SK-N-MC (cell line): ENCODE measurements around the gene SIN3A.

ENCODE experiments used
- EZH2 ChIP-seq: fragments of 200-600 bp; sonication (generic); IDR thresholded peaks from one replicate; pipeline ENCODE4 v1.6.1; 2017; ENCODE audit warnings: antibody characterized with exemption
- FOXP2 ChIP-seq: optimal IDR thresholded peaks from 2 replicates; pipeline ENCODE3; 2011; ENCODE audit warnings: mild to moderate bottlenecking, moderate library complexity; ENCODE audit not compliant: insufficient read depth; ENCODE audit errors: extremely low read length, control extremely low read depth
- POLR2AphosphoS5 ChIP-seq: IDR thresholded peaks from 2 replicates; pipeline ENCODE4 v1.6.1; 2012; ENCODE audit warnings: mild to moderate bottlenecking, low read depth, low read length, borderline replicate concordance

GRCh38 chr15:75361989-75362641, 89.4 kb downstream of the SIN3A start:
- no peak for TF ChIP-seq POLR2AphosphoS5
- TF ChIP-seq EZH2: no peak
- TF ChIP-seq FOXP2: no peak
